WTC11 (cell line): ENCODE results near the gene LDLR. TPM values are rescaled to one million over a fixed set of nuclear protein-coding genes. Genes with fewer than 3 reads are reported as not detected.

Experiments
- ATAC-seq: fragments of 200-7000 bp; cut with Tn5 transposase; 2 replicates; pipeline ENCODE4 v1.10.0; 2021; ENCODE audit warnings: mild to moderate bottlenecking, moderate library complexity
- CTCF ChIA-PET: fragments of 300-600 bp; sonication (Branson Sonifier 250); formaldehyde crosslinking; loops from one replicate; lab custom pipeline; 2021; ENCODE audit warnings: antibody characterized with exemption; lab: Charles Lee
- POLR2A ChIA-PET: fragments of 350-600 bp; sonication (Branson Sonifier 250); formaldehyde crosslinking; loops from one replicate; lab custom pipeline; 2021; ENCODE audit warnings: antibody characterized with exemption; lab: Charles Lee
- DNase-seq: peaks from one replicate; pipeline ENCODE4 v3.0.0; 2021; ENCODE audit warnings: low spot score
- H3K27ac Mint-ChIP-seq: 2 replicates; pipeline ENCODE4 v1.8.0; 2021; ENCODE audit warnings: mixed read lengths
- H3K27me3 Mint-ChIP-seq: 2 replicates; pipeline ENCODE4 v1.8.0; 2021; ENCODE audit warnings: low read depth, mild to moderate bottlenecking, moderate library complexity, mixed read lengths
- H3K36me3 Mint-ChIP-seq: 2 replicates; pipeline ENCODE4 v1.8.0; 2021; ENCODE audit warnings: mixed read lengths
- H3K4me1 Mint-ChIP-seq: 2 replicates; pipeline ENCODE4 v1.8.0; 2022; ENCODE audit warnings: mixed read lengths
- H3K4me3 Mint-ChIP-seq: 2 replicates; pipeline ENCODE4 v1.8.0; 2021; ENCODE audit warnings: mild to moderate bottlenecking, moderate library complexity, mixed read lengths
- H3K9me3 Mint-ChIP-seq: 2 replicates; pipeline ENCODE4 v1.8.0; 2021; ENCODE audit warnings: mixed read lengths
- ARID4B ChIP-seq: sonication (generic); formaldehyde crosslinking; IDR thresholded peaks from 2 replicates; pipeline ENCODE4 v1.8.0; 2023; ENCODE audit warnings: missing genetic modification reagents, mild to moderate bottlenecking, borderline replicate concordance
- ATF1 ChIP-seq: sonication (generic); formaldehyde crosslinking; IDR thresholded peaks from 2 replicates; pipeline ENCODE4 v1.8.1; 2023; ENCODE audit warnings: mild to moderate bottlenecking, moderate library complexity, missing genetic modification reagents
- FOXK1 ChIP-seq: sonication (generic); formaldehyde crosslinking; IDR thresholded peaks from 2 replicates; pipeline ENCODE4 v1.8.0; 2022; ENCODE audit warnings: mild to moderate bottlenecking, moderate library complexity, missing genetic modification reagents
- NFYB ChIP-seq: sonication (generic); formaldehyde crosslinking; conservative IDR thresholded peaks from 2 replicates; pipeline ENCODE4 v1.8.0; 2022; ENCODE audit warnings: low read depth, missing genetic modification reagents
- NR1H2 ChIP-seq: sonication (generic); formaldehyde crosslinking; IDR thresholded peaks from 2 replicates; pipeline ENCODE4 v1.9.0; 2021; ENCODE audit warnings: mild to moderate bottlenecking, moderate library complexity, missing genetic modification reagents
- OVOL2 ChIP-seq: fragments of 250-450 bp; sonication (Bioruptor Pico); IDR thresholded peaks from 2 replicates; pipeline ENCODE4 v1.9.0; 2021; ENCODE audit warnings: mild to moderate bottlenecking, borderline replicate concordance
- PREB ChIP-seq: sonication (generic); formaldehyde crosslinking; IDR thresholded peaks from 2 replicates; pipeline ENCODE4 v1.8.1; 2022; ENCODE audit warnings: mild to moderate bottlenecking, missing genetic modification reagents, moderate library complexity, borderline replicate concordance
- PRRX2 ChIP-seq: fragments of 250-450 bp; sonication (Bioruptor Pico); IDR thresholded peaks from 2 replicates; pipeline ENCODE4 v1.8.0; 2021; ENCODE audit warnings: mild to moderate bottlenecking
- TCF7 ChIP-seq: sonication (generic); formaldehyde crosslinking; IDR thresholded peaks from 2 replicates; pipeline ENCODE4 v1.8.0; 2022; ENCODE audit warnings: mild to moderate bottlenecking, low read depth, missing genetic modification reagents, moderate library complexity
- TEAD1 ChIP-seq: sonication (generic); formaldehyde crosslinking; IDR thresholded peaks from 2 replicates; pipeline ENCODE4 v1.8.0; 2022; ENCODE audit warnings: mild to moderate bottlenecking, missing genetic modification reagents
- ZBTB21 ChIP-seq: sonication (generic); formaldehyde crosslinking; IDR thresholded peaks from 2 replicates; pipeline ENCODE4 v1.8.1; 2023; ENCODE audit warnings: mild to moderate bottlenecking, missing genetic modification reagents, borderline replicate concordance
- ZNF396 ChIP-seq: fragments of 250-450 bp; sonication (Bioruptor Pico); IDR thresholded peaks from 2 replicates; pipeline ENCODE4 v1.8.0; 2021; ENCODE audit warnings: mild to moderate bottlenecking, moderate library complexity, borderline replicate concordance
- total RNA-seq: library from RNA; stranded (reverse); gene quantifications from 3 replicates; pipeline ENCODE4 v1.2.3, GENCODE V29; 2021
- TF ChIP-seq, protein P1 (sequence below): fragments of 250-450 bp; sonication (Bioruptor Pico); IDR thresholded peaks from 2 replicates; pipeline ENCODE4 v1.9.0; 2021; ENCODE audit warnings: mild to moderate bottlenecking
- TF ChIP-seq, protein P2 (sequence below): sonication (generic); formaldehyde crosslinking; IDR thresholded peaks from 2 replicates; pipeline ENCODE4 v1.8.1; 2022; ENCODE audit warnings: mild to moderate bottlenecking, moderate library complexity, missing genetic modification reagents
- TF ChIP-seq, protein P3 (sequence below): sonication (generic); formaldehyde crosslinking; IDR thresholded peaks from 2 replicates; pipeline ENCODE4 v1.8.1; 2023; ENCODE audit warnings: mild to moderate bottlenecking, missing genetic modification reagents, borderline replicate concordance
- TF ChIP-seq, protein P4 (sequence below): sonication (generic); formaldehyde crosslinking; conservative IDR thresholded peaks from 2 replicates; pipeline ENCODE4 v1.8.1; 2023; ENCODE audit warnings: mild to moderate bottlenecking, low read depth, missing genetic modification reagents, moderate library complexity
- TF ChIP-seq, protein P5 (sequence below): fragments of 250-450 bp; sonication (Bioruptor Pico); IDR thresholded peaks from 2 replicates; pipeline ENCODE4 v1.9.0; 2021; ENCODE audit warnings: mild to moderate bottlenecking

The LDLR gene
- total RNA-seq, 1 experiment from 2014 or later, result 98.9 TPM

DNA sequence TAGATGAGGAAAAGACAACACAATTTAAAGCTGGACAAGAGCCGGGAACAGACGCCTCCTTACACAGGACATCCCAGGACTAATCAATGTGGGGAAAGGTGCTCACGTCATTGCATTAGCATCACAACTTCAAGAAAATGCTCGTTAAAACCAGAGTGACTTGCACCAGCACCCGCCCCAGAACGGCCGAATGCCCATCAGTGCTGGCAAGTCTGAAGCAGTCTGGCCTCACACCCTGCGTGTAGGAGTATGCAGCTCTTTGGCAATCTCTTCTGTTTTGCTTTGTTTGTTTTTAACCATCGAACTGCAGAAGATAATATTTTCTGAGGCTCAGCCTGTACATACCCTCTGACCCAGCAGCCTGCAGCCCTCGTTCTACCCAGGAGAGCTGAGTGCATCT lies 44.8 kb upstream of the LDLR start:
- ChIA-PET CTCF (interaction anchor here (0.6 to 1.9 kb wide), 2 partner anchors 8 to 82 kb away, joined by 3 to 7 read pairs; no protein-coding TSS in a partner anchor), POLR2A (no interaction called here)
- Mint-ChIP-seq H3K4me1 (no peaks in the 10 kb centered on the region), H3K36me3 (peaks cover 62% of the 10 kb centered on the region), H3K9me3 (no peaks in the 10 kb centered on the region), H3K27me3 (no peaks in the 10 kb centered on the region), H3K4me3 (no peak overlapping the region), H3K27ac (no peak overlapping the region; the same call in 1 of the 2 replicates)
- ATAC-seq (no peak), DNase-seq (no peak)
- TF ChIP-seq PREB (CRISPR knock-in tag), result no peak
- TF ChIP-seq, protein P1, sequence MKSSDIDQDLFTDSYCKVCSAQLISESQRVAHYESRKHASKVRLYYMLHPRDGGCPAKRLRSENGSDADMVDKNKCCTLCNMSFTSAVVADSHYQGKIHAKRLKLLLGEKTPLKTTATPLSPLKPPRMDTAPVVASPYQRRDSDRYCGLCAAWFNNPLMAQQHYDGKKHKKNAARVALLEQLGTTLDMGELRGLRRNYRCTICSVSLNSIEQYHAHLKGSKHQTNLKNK (CRISPR knock-in tag), result no peak
- TF ChIP-seq PRRX2 (CRISPR knock-in tag), result no peak
- TF ChIP-seq, protein P2, sequence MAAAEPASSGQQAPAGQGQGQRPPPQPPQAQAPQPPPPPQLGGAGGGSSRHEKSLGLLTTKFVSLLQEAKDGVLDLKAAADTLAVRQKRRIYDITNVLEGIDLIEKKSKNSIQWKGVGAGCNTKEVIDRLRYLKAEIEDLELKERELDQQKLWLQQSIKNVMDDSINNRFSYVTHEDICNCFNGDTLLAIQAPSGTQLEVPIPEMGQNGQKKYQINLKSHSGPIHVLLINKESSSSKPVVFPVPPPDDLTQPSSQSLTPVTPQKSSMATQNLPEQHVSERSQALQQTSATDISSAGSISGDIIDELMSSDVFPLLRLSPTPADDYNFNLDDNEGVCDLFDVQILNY, result no peak
- no peak for TF ChIP-seq ATF1 (CRISPR knock-in tag)
- no peak for TF ChIP-seq FOXK1 (CRISPR knock-in tag)
- TF ChIP-seq, protein P3, sequence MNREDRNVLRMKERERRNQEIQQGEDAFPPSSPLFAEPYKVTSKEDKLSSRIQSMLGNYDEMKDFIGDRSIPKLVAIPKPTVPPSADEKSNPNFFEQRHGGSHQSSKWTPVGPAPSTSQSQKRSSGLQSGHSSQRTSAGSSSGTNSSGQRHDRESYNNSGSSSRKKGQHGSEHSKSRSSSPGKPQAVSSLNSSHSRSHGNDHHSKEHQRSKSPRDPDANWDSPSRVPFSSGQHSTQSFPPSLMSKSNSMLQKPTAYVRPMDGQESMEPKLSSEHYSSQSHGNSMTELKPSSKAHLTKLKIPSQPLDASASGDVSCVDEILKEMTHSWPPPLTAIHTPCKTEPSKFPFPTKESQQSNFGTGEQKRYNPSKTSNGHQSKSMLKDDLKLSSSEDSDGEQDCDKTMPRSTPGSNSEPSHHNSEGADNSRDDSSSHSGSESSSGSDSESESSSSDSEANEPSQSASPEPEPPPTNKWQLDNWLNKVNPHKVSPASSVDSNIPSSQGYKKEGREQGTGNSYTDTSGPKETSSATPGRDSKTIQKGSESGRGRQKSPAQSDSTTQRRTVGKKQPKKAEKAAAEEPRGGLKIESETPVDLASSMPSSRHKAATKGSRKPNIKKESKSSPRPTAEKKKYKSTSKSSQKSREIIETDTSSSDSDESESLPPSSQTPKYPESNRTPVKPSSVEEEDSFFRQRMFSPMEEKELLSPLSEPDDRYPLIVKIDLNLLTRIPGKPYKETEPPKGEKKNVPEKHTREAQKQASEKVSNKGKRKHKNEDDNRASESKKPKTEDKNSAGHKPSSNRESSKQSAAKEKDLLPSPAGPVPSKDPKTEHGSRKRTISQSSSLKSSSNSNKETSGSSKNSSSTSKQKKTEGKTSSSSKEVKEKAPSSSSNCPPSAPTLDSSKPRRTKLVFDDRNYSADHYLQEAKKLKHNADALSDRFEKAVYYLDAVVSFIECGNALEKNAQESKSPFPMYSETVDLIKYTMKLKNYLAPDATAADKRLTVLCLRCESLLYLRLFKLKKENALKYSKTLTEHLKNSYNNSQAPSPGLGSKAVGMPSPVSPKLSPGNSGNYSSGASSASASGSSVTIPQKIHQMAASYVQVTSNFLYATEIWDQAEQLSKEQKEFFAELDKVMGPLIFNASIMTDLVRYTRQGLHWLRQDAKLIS (CRISPR knock-in tag), result no peak
- no peak for TF ChIP-seq ZBTB21 (CRISPR knock-in tag)
- no peak for TF ChIP-seq TEAD1
- TF ChIP-seq NR1H2 (CRISPR knock-in tag), result no peak
- TF ChIP-seq ZNF396 (CRISPR knock-in tag), result no peak
- no peak for TF ChIP-seq OVOL2 (CRISPR knock-in tag)
- no peak for TF ChIP-seq NFYB (CRISPR knock-in tag)
- TF ChIP-seq, protein P4, sequence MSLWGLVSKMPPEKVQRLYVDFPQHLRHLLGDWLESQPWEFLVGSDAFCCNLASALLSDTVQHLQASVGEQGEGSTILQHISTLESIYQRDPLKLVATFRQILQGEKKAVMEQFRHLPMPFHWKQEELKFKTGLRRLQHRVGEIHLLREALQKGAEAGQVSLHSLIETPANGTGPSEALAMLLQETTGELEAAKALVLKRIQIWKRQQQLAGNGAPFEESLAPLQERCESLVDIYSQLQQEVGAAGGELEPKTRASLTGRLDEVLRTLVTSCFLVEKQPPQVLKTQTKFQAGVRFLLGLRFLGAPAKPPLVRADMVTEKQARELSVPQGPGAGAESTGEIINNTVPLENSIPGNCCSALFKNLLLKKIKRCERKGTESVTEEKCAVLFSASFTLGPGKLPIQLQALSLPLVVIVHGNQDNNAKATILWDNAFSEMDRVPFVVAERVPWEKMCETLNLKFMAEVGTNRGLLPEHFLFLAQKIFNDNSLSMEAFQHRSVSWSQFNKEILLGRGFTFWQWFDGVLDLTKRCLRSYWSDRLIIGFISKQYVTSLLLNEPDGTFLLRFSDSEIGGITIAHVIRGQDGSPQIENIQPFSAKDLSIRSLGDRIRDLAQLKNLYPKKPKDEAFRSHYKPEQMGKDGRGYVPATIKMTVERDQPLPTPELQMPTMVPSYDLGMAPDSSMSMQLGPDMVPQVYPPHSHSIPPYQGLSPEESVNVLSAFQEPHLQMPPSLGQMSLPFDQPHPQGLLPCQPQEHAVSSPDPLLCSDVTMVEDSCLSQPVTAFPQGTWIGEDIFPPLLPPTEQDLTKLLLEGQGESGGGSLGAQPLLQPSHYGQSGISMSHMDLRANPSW (CRISPR knock-in tag), result no peak
- TF ChIP-seq, protein P5, sequence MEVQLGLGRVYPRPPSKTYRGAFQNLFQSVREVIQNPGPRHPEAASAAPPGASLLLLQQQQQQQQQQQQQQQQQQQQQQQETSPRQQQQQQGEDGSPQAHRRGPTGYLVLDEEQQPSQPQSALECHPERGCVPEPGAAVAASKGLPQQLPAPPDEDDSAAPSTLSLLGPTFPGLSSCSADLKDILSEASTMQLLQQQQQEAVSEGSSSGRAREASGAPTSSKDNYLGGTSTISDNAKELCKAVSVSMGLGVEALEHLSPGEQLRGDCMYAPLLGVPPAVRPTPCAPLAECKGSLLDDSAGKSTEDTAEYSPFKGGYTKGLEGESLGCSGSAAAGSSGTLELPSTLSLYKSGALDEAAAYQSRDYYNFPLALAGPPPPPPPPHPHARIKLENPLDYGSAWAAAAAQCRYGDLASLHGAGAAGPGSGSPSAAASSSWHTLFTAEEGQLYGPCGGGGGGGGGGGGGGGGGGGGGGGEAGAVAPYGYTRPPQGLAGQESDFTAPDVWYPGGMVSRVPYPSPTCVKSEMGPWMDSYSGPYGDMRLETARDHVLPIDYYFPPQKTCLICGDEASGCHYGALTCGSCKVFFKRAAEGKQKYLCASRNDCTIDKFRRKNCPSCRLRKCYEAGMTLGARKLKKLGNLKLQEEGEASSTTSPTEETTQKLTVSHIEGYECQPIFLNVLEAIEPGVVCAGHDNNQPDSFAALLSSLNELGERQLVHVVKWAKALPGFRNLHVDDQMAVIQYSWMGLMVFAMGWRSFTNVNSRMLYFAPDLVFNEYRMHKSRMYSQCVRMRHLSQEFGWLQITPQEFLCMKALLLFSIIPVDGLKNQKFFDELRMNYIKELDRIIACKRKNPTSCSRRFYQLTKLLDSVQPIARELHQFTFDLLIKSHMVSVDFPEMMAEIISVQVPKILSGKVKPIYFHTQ (CRISPR knock-in tag), result no peak
- TF ChIP-seq TCF7 (CRISPR knock-in tag), result no peak
- no peak for TF ChIP-seq ARID4B (CRISPR knock-in tag)
